NCI-H526 treated with DMSO at 0.1 percent for 48 hours (cell line): Measurements from ENCODE around the gene VSX1.

ENCODE experiments used
- DNase-seq: peaks from one replicate; lab custom pipeline; 2025; lab: John Stamatoyannopoulos, UW

The VSX1 gene

GRCh38 chr20:25053255-25054031, 28.5 kb downstream of the VSX1 start:
- no peak for DNase-seq

- DNase-seq = no peak
Measured at GRCh38 chr20:25052255-25053194, 29.4 kb downstream of the VSX1 start.

- no peak for DNase-seq
Measured at GRCh38 chr20:25051386-25052155, 30.4 kb downstream of the VSX1 start.

- no peak for DNase-seq
Measured at GRCh38 chr20:25050501-25051350, 31.2 kb downstream of the VSX1 start.

GRCh38 chr20:25050082-25050481, 31.9 kb downstream of the VSX1 start:
- DNase-seq = no peak

GRCh38 chr20:25049261-25050060, 32.5 kb downstream of the VSX1 start:
- DNase-seq = no peak

GRCh38 chr20:25048519-25048952, 33.4 kb downstream of the VSX1 start:
- DNase-seq = no peak

GRCh38 chr20:25047766-25048165, 34.2 kb downstream of the VSX1 start:
- DNase-seq = no peak

GRCh38 chr20:25046736-25047666, 34.9 kb downstream of the VSX1 start:
- no peak for DNase-seq

- no peak for DNase-seq
Measured at GRCh38 chr20:25046181-25046641, 35.7 kb downstream of the VSX1 start.

- DNase-seq = no peak
Measured at GRCh38 chr20:25045343-25045712, 36.6 kb downstream of the VSX1 start.

GRCh38 chr20:25044660-25045342, 37.1 kb downstream of the VSX1 start:
- no peak for DNase-seq

- no peak for DNase-seq
Measured at GRCh38 chr20:25044261-25044560, 37.7 kb downstream of the VSX1 start.

GRCh38 chr20:25043499-25044260, 38.3 kb downstream of the VSX1 start:
- no peak for DNase-seq

GRCh38 chr20:25042531-25043498, 39.1 kb downstream of the VSX1 start:
- no peak for DNase-seq

GRCh38 chr20:25041813-25042530, 40.0 kb downstream of the VSX1 start:
- DNase-seq = no peak
